GM19397 (cell line): Measurements from ENCODE around the gene GAGE12E.
"Not testable (repeated sequence)": the region's sequence is repeated elsewhere in the genome, so short reads cannot be mapped to it uniquely, and the experiment has no call there.

Experiments used
- ATAC-seq: cut with Tn5 transposase; IDR thresholded peaks from one replicate; pipeline ENCODE4 v1.9.1; 2021; ENCODE audit warnings: mild to moderate bottlenecking, moderate library complexity; ENCODE audit not compliant: unreplicated experiment

Gene GAGE12E, protein sequence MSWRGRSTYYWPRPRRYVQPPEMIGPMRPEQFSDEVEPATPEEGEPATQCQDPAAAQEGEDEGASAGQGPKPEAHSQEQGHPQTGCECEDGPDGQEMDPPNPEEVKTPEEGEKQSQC

DNA sequence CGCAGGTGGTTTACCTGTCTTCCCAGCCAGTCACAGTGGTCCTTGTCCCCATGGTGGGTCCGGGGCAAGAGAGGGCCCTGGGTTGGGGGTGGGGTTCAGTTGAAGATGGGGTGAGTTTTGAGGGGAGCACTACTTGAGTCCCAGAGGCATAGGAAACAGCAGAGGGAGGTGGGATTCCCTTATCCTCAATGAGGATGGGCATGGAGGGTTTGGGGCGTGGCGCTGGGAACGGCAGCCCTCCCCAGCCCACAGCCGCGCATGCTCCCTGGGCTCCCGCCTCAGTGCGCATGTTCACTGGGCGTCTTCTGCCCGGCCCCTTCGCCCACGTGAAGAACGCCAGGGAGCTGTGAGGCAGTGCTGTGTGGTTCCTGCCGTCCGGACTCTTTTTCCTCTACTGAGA is at the start of gene GAGE12E:
TSS of gene GAGE12E (plus strand) at position 301 of the 400 bp plus-strand sequence. CDS start 1,155 bp downstream, outside the sequence.
- not testable (repeated sequence) for ATAC-seq

DNA sequence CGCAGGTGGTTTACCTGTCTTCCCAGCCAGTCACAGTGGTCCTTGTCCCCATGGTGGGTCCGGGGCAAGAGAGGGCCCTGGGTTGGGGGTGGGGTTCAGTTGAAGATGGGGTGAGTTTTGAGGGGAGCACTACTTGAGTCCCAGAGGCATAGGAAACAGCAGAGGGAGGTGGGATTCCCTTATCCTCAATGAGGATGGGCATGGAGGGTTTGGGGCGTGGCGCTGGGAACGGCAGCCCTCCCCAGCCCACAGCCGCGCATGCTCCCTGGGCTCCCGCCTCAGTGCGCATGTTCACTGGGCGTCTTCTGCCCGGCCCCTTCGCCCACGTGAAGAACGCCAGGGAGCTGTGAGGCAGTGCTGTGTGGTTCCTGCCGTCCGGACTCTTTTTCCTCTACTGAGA is 19.2 kb upstream of the GAGE12E start, which contains the start of gene GAGE12C:
TSS of gene GAGE12C (plus strand) at position 301 of the 400 bp plus-strand sequence. CDS start 1,155 bp downstream, outside the sequence.
- ATAC-seq = not testable (repeated sequence)

DNA sequence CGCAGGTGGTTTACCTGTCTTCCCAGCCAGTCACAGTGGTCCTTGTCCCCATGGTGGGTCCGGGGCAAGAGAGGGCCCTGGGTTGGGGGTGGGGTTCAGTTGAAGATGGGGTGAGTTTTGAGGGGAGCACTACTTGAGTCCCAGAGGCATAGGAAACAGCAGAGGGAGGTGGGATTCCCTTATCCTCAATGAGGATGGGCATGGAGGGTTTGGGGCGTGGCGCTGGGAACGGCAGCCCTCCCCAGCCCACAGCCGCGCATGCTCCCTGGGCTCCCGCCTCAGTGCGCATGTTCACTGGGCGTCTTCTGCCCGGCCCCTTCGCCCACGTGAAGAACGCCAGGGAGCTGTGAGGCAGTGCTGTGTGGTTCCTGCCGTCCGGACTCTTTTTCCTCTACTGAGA is 9.7 kb upstream of the GAGE12E start, which contains the start of gene GAGE12D:
TSS of gene GAGE12D (plus strand) at position 301 of the 400 bp plus-strand sequence. CDS start 1,155 bp downstream, outside the sequence.
- ATAC-seq = not testable (repeated sequence)

DNA sequence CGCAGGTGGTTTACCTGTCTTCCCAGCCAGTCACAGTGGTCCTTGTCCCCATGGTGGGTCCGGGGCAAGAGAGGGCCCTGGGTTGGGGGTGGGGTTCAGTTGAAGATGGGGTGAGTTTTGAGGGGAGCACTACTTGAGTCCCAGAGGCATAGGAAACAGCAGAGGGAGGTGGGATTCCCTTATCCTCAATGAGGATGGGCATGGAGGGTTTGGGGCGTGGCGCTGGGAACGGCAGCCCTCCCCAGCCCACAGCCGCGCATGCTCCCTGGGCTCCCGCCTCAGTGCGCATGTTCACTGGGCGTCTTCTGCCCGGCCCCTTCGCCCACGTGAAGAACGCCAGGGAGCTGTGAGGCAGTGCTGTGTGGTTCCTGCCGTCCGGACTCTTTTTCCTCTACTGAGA is 9.5 kb downstream of the GAGE12E start, which contains the start of gene GAGE12F:
TSS of gene GAGE12F (plus strand) at position 301 of the 400 bp plus-strand sequence. CDS start 1,155 bp downstream, outside the sequence.
- ATAC-seq = not testable (repeated sequence)

DNA sequence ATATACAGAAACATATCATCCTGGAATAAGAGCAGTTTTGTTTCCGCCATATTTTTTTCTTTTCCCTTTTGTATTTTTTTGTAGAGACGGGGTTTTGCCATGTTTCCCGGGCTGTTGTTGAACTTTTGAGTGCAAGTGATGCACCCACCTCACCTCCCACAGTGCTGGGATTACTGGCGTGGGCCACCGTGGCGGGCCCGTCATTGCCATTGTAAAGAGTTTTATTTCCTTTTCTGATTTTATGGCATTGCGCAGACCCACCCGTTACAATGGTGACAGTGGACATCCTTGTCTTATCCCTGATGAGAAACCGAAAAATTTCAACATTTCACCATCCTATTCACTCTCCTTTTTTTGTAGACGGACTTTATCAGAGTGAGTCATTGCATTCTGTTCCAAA is 17.6 kb downstream of the GAGE12E start:
- ATAC-seq = not testable (repeated sequence)

DNA sequence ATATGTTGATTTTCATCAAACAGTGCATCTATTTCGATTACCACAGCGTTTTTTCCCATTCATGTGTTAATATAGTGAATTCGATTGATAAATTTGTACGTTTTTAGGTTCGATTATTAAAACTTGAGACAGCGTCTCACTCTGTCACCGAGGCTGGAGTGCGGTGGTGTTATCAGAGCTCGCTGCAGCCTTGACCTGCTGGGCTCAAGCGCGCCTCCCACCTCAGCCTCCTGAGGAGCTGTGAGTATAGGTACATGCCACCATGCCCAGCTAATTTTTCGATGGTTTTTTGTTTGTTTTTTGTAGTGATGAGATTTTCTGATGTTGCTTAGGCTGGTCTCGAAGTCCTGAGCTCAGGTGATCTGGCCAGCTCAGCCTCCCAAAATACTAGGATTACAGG is 18.1 kb downstream of the GAGE12E start:
- ATAC-seq = not testable (repeated sequence)

DNA sequence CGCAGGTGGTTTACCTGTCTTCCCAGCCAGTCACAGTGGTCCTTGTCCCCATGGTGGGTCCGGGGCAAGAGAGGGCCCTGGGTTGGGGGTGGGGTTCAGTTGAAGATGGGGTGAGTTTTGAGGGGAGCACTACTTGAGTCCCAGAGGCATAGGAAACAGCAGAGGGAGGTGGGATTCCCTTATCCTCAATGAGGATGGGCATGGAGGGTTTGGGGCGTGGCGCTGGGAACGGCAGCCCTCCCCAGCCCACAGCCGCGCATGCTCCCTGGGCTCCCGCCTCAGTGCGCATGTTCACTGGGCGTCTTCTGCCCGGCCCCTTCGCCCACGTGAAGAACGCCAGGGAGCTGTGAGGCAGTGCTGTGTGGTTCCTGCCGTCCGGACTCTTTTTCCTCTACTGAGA is 19.0 kb downstream of the GAGE12E start, which contains the start of gene GAGE12G:
TSS of gene GAGE12G (plus strand) at position 301 of the 400 bp plus-strand sequence. CDS start 1,155 bp downstream, outside the sequence.
- ATAC-seq = not testable (repeated sequence)

DNA sequence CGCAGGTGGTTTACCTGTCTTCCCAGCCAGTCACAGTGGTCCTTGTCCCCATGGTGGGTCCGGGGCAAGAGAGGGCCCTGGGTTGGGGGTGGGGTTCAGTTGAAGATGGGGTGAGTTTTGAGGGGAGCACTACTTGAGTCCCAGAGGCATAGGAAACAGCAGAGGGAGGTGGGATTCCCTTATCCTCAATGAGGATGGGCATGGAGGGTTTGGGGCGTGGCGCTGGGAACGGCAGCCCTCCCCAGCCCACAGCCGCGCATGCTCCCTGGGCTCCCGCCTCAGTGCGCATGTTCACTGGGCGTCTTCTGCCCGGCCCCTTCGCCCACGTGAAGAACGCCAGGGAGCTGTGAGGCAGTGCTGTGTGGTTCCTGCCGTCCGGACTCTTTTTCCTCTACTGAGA is 28.6 kb downstream of the GAGE12E start, which contains the start of gene GAGE12H:
TSS of gene GAGE12H (plus strand) at position 301 of the 400 bp plus-strand sequence. CDS start 1,155 bp downstream, outside the sequence.
- ATAC-seq = not testable (repeated sequence)

DNA sequence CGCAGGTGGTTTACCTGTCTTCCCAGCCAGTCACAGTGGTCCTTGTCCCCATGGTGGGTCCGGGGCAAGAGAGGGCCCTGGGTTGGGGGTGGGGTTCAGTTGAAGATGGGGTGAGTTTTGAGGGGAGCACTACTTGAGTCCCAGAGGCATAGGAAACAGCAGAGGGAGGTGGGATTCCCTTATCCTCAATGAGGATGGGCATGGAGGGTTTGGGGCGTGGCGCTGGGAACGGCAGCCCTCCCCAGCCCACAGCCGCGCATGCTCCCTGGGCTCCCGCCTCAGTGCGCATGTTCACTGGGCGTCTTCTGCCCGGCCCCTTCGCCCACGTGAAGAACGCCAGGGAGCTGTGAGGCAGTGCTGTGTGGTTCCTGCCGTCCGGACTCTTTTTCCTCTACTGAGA is 38.1 kb downstream of the GAGE12E start, which contains the start of gene GAGE2A:
TSS of gene GAGE2A (plus strand) at position 301 of the 400 bp plus-strand sequence. CDS start 1,155 bp downstream, outside the sequence.
- ATAC-seq = not testable (repeated sequence)

DNA sequence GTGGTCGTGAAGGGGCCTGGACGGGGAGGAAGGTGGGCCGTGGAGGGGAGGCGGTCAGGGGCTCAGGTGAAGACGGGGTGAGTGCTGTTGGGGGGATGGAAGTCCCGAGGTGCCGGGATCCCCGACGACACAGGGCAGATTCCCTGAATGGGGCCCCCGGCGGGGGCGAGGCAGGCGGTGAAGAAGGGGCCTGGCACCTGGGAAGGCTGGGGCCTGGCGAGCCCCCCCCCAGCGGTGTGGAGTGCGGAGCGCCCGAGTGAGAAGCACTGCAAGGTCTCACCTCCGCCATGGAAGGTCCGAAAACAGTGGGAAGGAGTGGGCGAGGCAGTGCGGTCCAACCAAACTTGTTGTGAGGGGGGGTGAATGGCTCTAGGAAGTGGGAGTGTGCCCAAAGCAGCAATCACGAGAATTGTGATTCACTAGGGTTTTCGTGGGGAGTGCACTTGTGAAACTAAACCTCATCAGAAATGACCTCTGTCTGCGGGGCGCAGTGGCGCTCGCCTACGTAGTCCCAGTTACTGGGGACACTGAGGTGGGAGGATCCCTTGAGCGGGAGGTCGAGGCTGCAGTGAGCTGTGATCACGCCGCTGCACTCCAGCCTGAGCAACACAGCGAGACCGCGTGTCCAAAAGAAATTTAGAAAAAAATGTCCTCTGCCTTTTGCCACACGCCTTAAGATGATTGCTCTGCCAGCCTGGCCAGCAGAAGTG is 38.8 kb downstream of the GAGE12E start:
- not testable (repeated sequence) for ATAC-seq

DNA sequence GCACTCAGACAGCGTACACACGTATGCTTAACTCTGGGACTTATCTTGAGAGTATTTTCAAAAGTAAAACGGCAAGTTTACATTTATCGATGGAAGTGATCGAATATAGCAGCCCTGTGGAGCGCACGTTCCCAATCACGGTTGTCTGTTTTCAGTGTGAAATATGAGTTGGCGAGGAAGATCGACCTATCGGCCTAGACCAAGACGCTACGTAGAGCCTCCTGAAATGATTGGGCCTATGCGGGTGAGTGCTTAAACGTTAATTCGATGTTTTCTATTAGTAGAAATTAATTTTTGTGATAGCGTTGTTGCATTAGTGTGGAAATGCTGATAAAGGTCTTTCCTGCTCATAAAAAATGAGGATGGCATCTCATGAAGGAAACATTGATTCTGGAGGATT is 39.4 kb downstream of the GAGE12E start:
- not testable (repeated sequence) for ATAC-seq

DNA sequence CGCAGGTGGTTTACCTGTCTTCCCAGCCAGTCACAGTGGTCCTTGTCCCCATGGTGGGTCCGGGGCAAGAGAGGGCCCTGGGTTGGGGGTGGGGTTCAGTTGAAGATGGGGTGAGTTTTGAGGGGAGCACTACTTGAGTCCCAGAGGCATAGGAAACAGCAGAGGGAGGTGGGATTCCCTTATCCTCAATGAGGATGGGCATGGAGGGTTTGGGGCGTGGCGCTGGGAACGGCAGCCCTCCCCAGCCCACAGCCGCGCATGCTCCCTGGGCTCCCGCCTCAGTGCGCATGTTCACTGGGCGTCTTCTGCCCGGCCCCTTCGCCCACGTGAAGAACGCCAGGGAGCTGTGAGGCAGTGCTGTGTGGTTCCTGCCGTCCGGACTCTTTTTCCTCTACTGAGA is 47.6 kb downstream of the GAGE12E start, which contains the start of gene GAGE1:
TSS of gene GAGE1 (plus strand) at position 301 of the 400 bp plus-strand sequence. CDS start 1,155 bp downstream, outside the sequence.
- not testable (repeated sequence) for ATAC-seq
